Chondrocyte (in vitro differentiated cells): ENCODE results near the gene DCUN1D4. TPM values are rescaled to one million over a fixed set of nuclear protein-coding genes. Genes with fewer than 3 reads are reported as not detected.

Experiments used
- DNase-seq: peaks from one replicate; pipeline ENCODE4 v3.0.0; 2021; ENCODE audit warnings: mixed read lengths, low spot score
- H3K27ac Mint-ChIP-seq: one replicate; pipeline ENCODE4 v1.8.0; 2021; ENCODE audit warnings: mild to moderate bottlenecking, moderate library complexity, mixed read lengths; ENCODE audit not compliant: unreplicated experiment
- H3K27me3 Mint-ChIP-seq: 2 replicates; pipeline ENCODE4 v1.8.0; 2021; ENCODE audit warnings: low read depth, mixed read lengths
- H3K36me3 Mint-ChIP-seq: 2 replicates; pipeline ENCODE4 v1.8.0; 2021; ENCODE audit warnings: low read depth, mixed read lengths
- H3K4me1 Mint-ChIP-seq: 2 replicates; pipeline ENCODE4 v1.8.0; 2021; ENCODE audit warnings: low read depth, mild to moderate bottlenecking, mixed read lengths
- H3K4me3 Mint-ChIP-seq: one replicate; pipeline ENCODE4 v1.8.0; 2021; ENCODE audit warnings: mild to moderate bottlenecking, moderate library complexity, mixed read lengths; ENCODE audit not compliant: unreplicated experiment
- H3K9me3 Mint-ChIP-seq: 2 replicates; pipeline ENCODE4 v1.8.0; 2021; ENCODE audit warnings: low read depth, mixed read lengths
- total RNA-seq: library from RNA; stranded (reverse); gene quantifications from 3 replicates; pipeline ENCODE4 v1.2.1, GENCODE V29; 2021
- TF ChIP-seq, protein P1 (sequence below): fragments of 200-600 bp; sonication (generic); IDR thresholded peaks from 2 replicates; pipeline ENCODE4 v1.5.0; 2021; ENCODE audit warnings: antibody characterized with exemption, mild to moderate bottlenecking, moderate library complexity

The DCUN1D4 gene
- total RNA-seq, 1 donor from 2014 or later, result 74.9 TPM

- Mint-ChIP-seq H3K4me3 (no peak overlapping the region), H3K4me1 (no peaks in the 10 kb centered on the region), H3K27me3 (peaks cover 8% of the 10 kb centered on the region), H3K9me3 (no peaks in the 10 kb centered on the region), H3K36me3 (peaks cover 1% of the 10 kb centered on the region), H3K27ac (no peak overlapping the region)
- TF ChIP-seq, protein P1, sequence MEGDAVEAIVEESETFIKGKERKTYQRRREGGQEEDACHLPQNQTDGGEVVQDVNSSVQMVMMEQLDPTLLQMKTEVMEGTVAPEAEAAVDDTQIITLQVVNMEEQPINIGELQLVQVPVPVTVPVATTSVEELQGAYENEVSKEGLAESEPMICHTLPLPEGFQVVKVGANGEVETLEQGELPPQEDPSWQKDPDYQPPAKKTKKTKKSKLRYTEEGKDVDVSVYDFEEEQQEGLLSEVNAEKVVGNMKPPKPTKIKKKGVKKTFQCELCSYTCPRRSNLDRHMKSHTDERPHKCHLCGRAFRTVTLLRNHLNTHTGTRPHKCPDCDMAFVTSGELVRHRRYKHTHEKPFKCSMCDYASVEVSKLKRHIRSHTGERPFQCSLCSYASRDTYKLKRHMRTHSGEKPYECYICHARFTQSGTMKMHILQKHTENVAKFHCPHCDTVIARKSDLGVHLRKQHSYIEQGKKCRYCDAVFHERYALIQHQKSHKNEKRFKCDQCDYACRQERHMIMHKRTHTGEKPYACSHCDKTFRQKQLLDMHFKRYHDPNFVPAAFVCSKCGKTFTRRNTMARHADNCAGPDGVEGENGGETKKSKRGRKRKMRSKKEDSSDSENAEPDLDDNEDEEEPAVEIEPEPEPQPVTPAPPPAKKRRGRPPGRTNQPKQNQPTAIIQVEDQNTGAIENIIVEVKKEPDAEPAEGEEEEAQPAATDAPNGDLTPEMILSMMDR, result no peak
- DNase-seq, result no peak
These were observed 9.7 kb upstream of the DCUN1D4 start for GRCh38 chr4:51833236-51833635.

GRCh38 chr4:51835079-51835478 is 7.9 kb upstream of the DCUN1D4 start:
- H3K36me3 Mint-ChIP-seq, result no peaks in the 10 kb centered on the region
- no peak overlapping the region for H3K4me3 Mint-ChIP-seq
- no peak overlapping the region for H3K27ac Mint-ChIP-seq
- TF ChIP-seq, protein P1, result no peak
- no peaks in the 10 kb centered on the region for H3K27me3 Mint-ChIP-seq
- peaks cover under 1% of the 10 kb centered on the region for H3K4me1 Mint-ChIP-seq
- no peak for DNase-seq
- H3K9me3 Mint-ChIP-seq, result no peaks in the 10 kb centered on the region

DNA sequence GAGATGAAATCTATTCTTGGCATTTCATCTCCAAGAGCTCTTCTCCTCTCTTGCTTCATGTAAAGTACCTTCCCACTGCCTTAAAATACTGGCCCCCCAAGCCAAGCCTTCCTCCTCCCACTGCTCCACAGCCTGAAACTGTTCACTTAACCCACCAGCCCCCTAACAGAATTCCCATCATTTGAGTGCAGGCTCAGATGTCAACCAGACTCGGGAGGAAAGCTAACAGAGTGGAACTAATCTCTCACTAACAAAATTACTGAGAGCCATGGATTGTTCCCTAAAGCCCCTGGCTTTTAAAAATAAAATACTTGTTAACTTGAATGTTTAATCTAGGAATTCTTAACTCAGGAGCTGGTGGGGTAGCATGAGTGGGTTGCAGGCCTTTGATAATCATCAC is 7.1 kb upstream of the DCUN1D4 start:
- no peaks in the 10 kb centered on the region for H3K9me3 Mint-ChIP-seq
- no peaks in the 10 kb centered on the region for H3K36me3 Mint-ChIP-seq
- no peak for DNase-seq
- peaks cover 8% of the 10 kb centered on the region for H3K4me1 Mint-ChIP-seq
- TF ChIP-seq, protein P1, result no peak
- no peak overlapping the region for H3K27ac Mint-ChIP-seq
- no peaks in the 10 kb centered on the region for H3K27me3 Mint-ChIP-seq
- H3K4me3 Mint-ChIP-seq, result no peak overlapping the region

- Mint-ChIP-seq H3K9me3 (no peaks in the 10 kb centered on the region), H3K4me1 (peaks cover 10% of the 10 kb centered on the region), H3K27ac (no peak overlapping the region), H3K36me3 (no peaks in the 10 kb centered on the region), H3K4me3 (no peak overlapping the region), H3K27me3 (no peaks in the 10 kb centered on the region)
- no peak for DNase-seq
- TF ChIP-seq, protein P1, result no peak
These were observed 6.4 kb upstream of the DCUN1D4 start for GRCh38 chr4:51836549-51836948.

- no peaks in the 10 kb centered on the region for H3K36me3 Mint-ChIP-seq
- TF ChIP-seq, protein P1, result no peak
- no peaks in the 10 kb centered on the region for H3K9me3 Mint-ChIP-seq
- H3K27ac Mint-ChIP-seq, result no peak overlapping the region
- no peak for DNase-seq
- H3K27me3 Mint-ChIP-seq, result no peaks in the 10 kb centered on the region
- no peak overlapping the region for H3K4me3 Mint-ChIP-seq
- H3K4me1 Mint-ChIP-seq, result peaks cover 30% of the 10 kb centered on the region
These were observed 2.2 kb upstream of the DCUN1D4 start for GRCh38 chr4:51840781-51841180.
